ENCODE results near the gene OR52A5. TPM values are rescaled to one million over a fixed set of nuclear protein-coding genes. Genes with fewer than 3 reads are reported as not detected.

Gene OR52A5
- polyA plus RNA-seq, 1 experiment: not detected

DNA sequence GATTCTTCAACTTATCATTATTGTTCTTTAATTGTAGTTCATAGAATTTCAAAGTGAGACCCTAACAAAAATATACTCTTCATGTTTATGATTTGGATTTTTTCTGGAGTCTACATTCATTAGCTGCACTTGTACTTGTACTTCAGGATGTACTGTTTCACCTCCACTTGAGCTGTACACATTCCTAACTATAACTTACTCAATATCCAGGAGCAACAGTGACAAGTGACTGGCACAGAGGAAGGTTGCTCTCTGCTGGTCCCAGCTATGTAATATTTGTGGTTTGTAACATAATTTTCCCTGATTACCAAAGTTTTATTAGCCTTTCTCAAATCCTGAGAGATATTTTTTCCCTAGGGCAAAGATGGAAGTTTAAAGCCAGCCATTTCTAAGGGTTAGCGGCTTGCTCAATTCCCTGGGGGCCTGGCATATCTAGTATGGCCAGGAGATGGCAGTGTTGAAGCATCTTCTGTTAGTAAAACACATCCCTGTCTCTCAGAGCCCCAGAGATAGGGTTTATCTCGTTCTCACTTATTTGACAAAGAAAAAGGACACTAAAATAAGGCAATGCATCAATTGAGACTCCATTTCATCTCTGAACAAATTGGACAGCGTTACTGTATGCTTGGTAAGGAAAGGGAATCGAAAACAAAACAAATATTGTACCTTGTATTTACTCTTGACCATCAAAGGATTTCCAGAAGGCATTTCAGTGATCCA lies 14.2 kb downstream of the OR52A5 start:
- no peak overlapping the region for H3K4me3 ChIP-seq (ENCODE audit: low read depth, low read length)
- TF ChIP-seq, protein P1, sequence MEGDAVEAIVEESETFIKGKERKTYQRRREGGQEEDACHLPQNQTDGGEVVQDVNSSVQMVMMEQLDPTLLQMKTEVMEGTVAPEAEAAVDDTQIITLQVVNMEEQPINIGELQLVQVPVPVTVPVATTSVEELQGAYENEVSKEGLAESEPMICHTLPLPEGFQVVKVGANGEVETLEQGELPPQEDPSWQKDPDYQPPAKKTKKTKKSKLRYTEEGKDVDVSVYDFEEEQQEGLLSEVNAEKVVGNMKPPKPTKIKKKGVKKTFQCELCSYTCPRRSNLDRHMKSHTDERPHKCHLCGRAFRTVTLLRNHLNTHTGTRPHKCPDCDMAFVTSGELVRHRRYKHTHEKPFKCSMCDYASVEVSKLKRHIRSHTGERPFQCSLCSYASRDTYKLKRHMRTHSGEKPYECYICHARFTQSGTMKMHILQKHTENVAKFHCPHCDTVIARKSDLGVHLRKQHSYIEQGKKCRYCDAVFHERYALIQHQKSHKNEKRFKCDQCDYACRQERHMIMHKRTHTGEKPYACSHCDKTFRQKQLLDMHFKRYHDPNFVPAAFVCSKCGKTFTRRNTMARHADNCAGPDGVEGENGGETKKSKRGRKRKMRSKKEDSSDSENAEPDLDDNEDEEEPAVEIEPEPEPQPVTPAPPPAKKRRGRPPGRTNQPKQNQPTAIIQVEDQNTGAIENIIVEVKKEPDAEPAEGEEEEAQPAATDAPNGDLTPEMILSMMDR (IDR thresholded peaks at IDR 0.05; ENCODE audit: low read depth, low read length): peak; percentile 95
- POLR2A ChIA-PET: interaction anchor here (1.1 kb wide), 1 partner anchor 246 kb away, joined by 3 read pairs; no protein-coding TSS in a partner anchor
- peak; percentile 54 for DNase-seq (ENCODE audit: low read depth, low spot score)
- no peaks in the 10 kb centered on the region for H3K9me3 ChIP-seq (ENCODE audit: control insufficient read depth, insufficient read depth, low read length)
- CTCF ChIA-PET: interaction anchor here (0.5 to 3.7 kb wide), 41 partner anchors 8 to 693 kb away, joined by 3 to 82 read pairs (median 4); partner anchors contain the start of genes OR51A4, OR51B5, OR51M1 and OR52A1
- H3K27me3 ChIP-seq (ENCODE audit: control insufficient read depth, insufficient read depth, low read length): no peaks in the 10 kb centered on the region
- no peak overlapping the region for H3K27ac ChIP-seq (ENCODE audit: low read depth, low read length)

DNA sequence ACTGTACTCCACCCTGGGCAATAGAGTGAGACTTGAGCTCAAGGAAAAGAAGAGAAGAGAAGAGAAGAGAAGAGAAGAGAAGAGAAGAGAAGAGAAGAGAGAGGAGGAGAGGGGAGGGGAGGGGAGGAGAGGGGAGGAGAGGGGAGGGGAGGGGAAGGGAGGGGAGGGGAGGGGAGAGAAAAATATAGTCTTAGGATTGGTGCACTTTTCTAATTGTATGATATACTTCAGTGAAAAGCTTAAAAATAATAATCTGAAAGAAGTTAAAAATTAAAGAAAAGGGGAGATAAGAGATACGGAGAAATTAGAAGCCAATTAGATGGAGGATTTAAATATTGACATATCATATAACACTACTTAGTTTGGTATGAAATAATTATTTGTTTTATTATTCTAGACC lies 19.3 kb downstream of the OR52A5 start:
- H3K9me3 ChIP-seq (ENCODE audit: control insufficient read depth, insufficient read depth, low read length): no peaks in the 10 kb centered on the region
- POLR2A ChIA-PET: no interaction called here
- H3K27ac ChIP-seq (ENCODE audit: low read depth, low read length): no peak overlapping the region
- CTCF ChIA-PET: interaction anchor here (1.0 to 1.2 kb wide), 3 partner anchors 263 to 482 kb away, joined by 3 read pairs; no protein-coding TSS in a partner anchor
- no peak for DNase-seq (ENCODE audit: low read depth, low spot score)
- no peaks in the 10 kb centered on the region for H3K27me3 ChIP-seq (ENCODE audit: control insufficient read depth, insufficient read depth, low read length)
- H3K4me3 ChIP-seq (ENCODE audit: low read depth, low read length): no peak overlapping the region
- TF ChIP-seq, protein P1 (IDR thresholded peaks at IDR 0.05; ENCODE audit: low read depth, low read length): no peak

DNA sequence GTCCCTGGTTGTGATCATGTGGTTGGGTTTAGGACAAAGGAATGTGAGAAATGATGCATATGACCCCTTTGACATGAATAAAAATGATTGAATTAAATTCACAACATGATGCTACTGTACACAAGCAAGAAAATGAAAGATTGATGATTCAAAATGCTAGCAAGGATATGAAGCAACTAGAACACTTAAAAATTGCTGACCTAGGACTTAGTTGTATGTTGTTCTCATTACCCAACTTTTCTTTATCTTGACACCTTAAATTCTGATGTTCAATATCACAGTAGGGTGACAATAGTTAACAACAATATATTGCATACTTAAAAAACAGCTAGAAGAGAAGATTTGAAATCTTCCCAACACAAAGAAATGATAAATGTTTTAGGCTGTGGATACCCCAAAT lies 20.6 kb downstream of the OR52A5 start:
- DNase-seq (ENCODE audit: low read depth, low spot score): no peak
- POLR2A ChIA-PET: no interaction called here
- no peaks in the 10 kb centered on the region for H3K9me3 ChIP-seq (ENCODE audit: control insufficient read depth, insufficient read depth, low read length)
- H3K4me3 ChIP-seq (ENCODE audit: low read depth, low read length): no peak overlapping the region
- H3K27me3 ChIP-seq (ENCODE audit: control insufficient read depth, insufficient read depth, low read length): no peaks in the 10 kb centered on the region
- no peak overlapping the region for H3K27ac ChIP-seq (ENCODE audit: low read depth, low read length)
- TF ChIP-seq, protein P1 (IDR thresholded peaks at IDR 0.05; ENCODE audit: low read depth, low read length): no peak
- CTCF ChIA-PET: no interaction called here

DNA sequence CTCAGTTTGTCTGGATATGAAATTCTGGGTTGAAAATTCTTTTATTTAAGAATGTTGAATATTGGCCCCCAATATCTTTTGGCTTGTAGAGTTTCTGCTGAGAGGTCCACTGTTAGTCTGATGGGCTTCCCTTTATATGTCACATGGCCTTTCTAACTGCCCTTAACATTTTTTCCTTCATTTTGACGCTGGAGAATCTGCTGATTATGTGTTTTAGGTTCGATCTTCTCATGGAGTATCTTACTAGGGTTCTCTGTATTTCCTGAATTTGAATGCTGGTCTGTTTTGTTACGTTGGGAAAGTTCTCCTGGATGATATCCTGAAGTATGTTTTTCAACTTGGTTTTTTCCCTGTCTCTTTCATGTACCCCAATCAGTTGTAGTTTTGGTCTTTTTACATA lies 22.8 kb downstream of the OR52A5 start:
- Histone ChIP-seq H3K27ac (ENCODE audit: low read depth, low read length) (no peak overlapping the region), H3K9me3 (ENCODE audit: control insufficient read depth, insufficient read depth, low read length) (no peaks in the 10 kb centered on the region), H3K4me3 (ENCODE audit: low read depth, low read length) (no peak overlapping the region), H3K27me3 (ENCODE audit: control insufficient read depth, insufficient read depth, low read length) (no peaks in the 10 kb centered on the region)
- ChIA-PET CTCF (interaction anchor here (0.7 to 1.7 kb wide), 3 partner anchors 8 to 488 kb away, joined by 4 to 5 read pairs (median 5); no protein-coding TSS in a partner anchor), POLR2A (no interaction called here)
- no peak for DNase-seq (ENCODE audit: low read depth, low spot score)
- TF ChIP-seq, protein P1 (IDR thresholded peaks at IDR 0.05; ENCODE audit: low read depth, low read length): no peak

DNA sequence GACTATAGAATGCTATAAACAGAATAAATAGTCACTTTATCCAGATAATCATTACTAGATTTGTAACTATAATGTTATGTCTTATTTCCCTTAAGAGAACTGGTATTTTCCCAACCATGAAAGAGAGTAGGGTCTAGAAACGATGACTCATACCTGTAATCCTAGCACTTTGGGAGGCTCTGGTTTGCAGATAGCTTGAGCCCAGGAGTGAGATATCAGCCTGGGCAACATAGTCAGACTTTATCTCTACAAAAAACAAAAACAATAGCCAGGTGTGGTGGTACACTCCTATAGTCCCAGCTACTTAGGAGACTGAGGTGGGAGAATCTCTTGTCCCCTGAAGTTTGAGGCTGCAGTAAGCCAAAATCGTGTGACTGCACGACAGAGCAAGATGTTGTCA lies 30.9 kb downstream of the OR52A5 start:
- Histone ChIP-seq H3K27ac (ENCODE audit: low read depth, low read length) (no peak overlapping the region), H3K9me3 (ENCODE audit: control insufficient read depth, insufficient read depth, low read length) (no peaks in the 10 kb centered on the region), H3K27me3 (ENCODE audit: control insufficient read depth, insufficient read depth, low read length) (no peaks in the 10 kb centered on the region), H3K4me3 (ENCODE audit: low read depth, low read length) (no peak overlapping the region)
- no peak for DNase-seq (ENCODE audit: low read depth, low spot score)
- ChIA-PET POLR2A (no interaction called here), CTCF (no interaction called here)
- TF ChIP-seq, protein P1 (IDR thresholded peaks at IDR 0.05; ENCODE audit: low read depth, low read length): no peak

All from AG04450 (cell line).